ENCODE results near the gene CD14. TPM values are rescaled to one million over a fixed set of nuclear protein-coding genes. Genes with fewer than 3 reads are reported as not detected.

CD14 gene
- polyA plus RNA-seq, 3 donors from 2014 or later, result 3.6 to 5.7 (median 5.3) TPM

Other genes starting within 250 kb of the CD14 start
- gene ANKHD1, start 231.3 kb downstream of the CD14 start, polyA plus RNA-seq, result 10 to 100 TPM; 37.0 to 86.1 (median 62.7) TPM
- 10 to 100 TPM; 12.1 to 38.3 (median 15.4) TPM for gene EIF4EBP3, start 85.5 kb downstream of the CD14 start, polyA plus RNA-seq
- gene SRA1, start 75.7 kb downstream of the CD14 start, polyA plus RNA-seq, result 10 to 100 TPM; 44.5 to 77.4 (median 55.7) TPM
- gene APBB3, start 68.6 kb downstream of the CD14 start, polyA plus RNA-seq, result 1 to 10 TPM in 2 of 3 donors, under 1 TPM in 1; 0.94 to 3.5 (median 3.0) TPM
- gene SLC35A4, start 68.3 kb downstream of the CD14 start, polyA plus RNA-seq, result 100 to 1,000 TPM in 2 of 3 donors, 10 to 100 TPM in 1; 73.3 to 134 (median 131) TPM
- 10 to 100 TPM in 1 of 3 donors, 1 to 10 TPM in 2; 7.6 to 11.0 (median 8.3) TPM for gene TMCO6, start 6.3 kb upstream of the CD14 start, polyA plus RNA-seq
- gene NDUFA2, start 14.5 kb upstream of the CD14 start, polyA plus RNA-seq, result 100 to 1,000 TPM; 135 to 252 (median 163) TPM
- 100 to 1,000 TPM; 117 to 178 (median 120) TPM for gene IK, start 14.7 kb upstream of the CD14 start, polyA plus RNA-seq
- gene WDR55, start 31.7 kb upstream of the CD14 start, polyA plus RNA-seq, result 10 to 100 TPM; 11.0 to 20.2 (median 13.6) TPM
- not detected for gene DND1, start 40.4 kb upstream of the CD14 start, polyA plus RNA-seq
- gene HARS1, start 58.2 kb upstream of the CD14 start, polyA plus RNA-seq, result 10 to 100 TPM; 52.0 to 90.7 (median 79.5) TPM
- gene HARS2, start 58.3 kb upstream of the CD14 start, polyA plus RNA-seq, result 10 to 100 TPM; 13.2 to 37.7 (median 27.0) TPM
- 10 to 100 TPM; 76.7 to 83.7 (median 78.3) TPM for gene ZMAT2, start 67.3 kb upstream of the CD14 start, polyA plus RNA-seq
- gene PCDHA1, start 153.0 kb upstream of the CD14 start, polyA plus RNA-seq, result not detected
- gene PCDHA2, start 161.7 kb upstream of the CD14 start, polyA plus RNA-seq, result not detected
- not detected for gene PCDHA3, start 167.9 kb upstream of the CD14 start, polyA plus RNA-seq
- gene PCDHA4, start 173.9 kb upstream of the CD14 start, polyA plus RNA-seq, result not detected
- gene PCDHA5, start 188.4 kb upstream of the CD14 start, polyA plus RNA-seq, result not detected
- not detected for gene PCDHA6, start 194.8 kb upstream of the CD14 start, polyA plus RNA-seq
- not detected for gene PCDHA7, start 201.1 kb upstream of the CD14 start, polyA plus RNA-seq
- gene PCDHA8, start 208.0 kb upstream of the CD14 start, polyA plus RNA-seq, result not detected
- not detected for gene PCDHA9, start 215.2 kb upstream of the CD14 start, polyA plus RNA-seq
- gene PCDHA10, start 222.7 kb upstream of the CD14 start, polyA plus RNA-seq, result not detected
- not detected for gene PCDHA11, start 235.8 kb upstream of the CD14 start, polyA plus RNA-seq
- not detected for gene PCDHA12, start 242.1 kb upstream of the CD14 start, polyA plus RNA-seq
- not detected for gene PCDHA13, start 248.9 kb upstream of the CD14 start, polyA plus RNA-seq